Osteoblast (primary cell): ENCODE results near the gene DOC2A. TPM values are rescaled to one million over a fixed set of nuclear protein-coding genes. Genes with fewer than 3 reads are reported as not detected.

Experiments
- DNase-seq: peaks from one replicate; pipeline ENCODE4 v3.0.0; 2011; ENCODE audit warnings: low spot score, mixed read lengths; ENCODE audit not compliant: insufficient read length; ENCODE audit errors: missing footprints
- H2AFZ ChIP-seq: 2 replicates; pipeline ENCODE4 v1.6.0; 2011; ENCODE audit warnings: mild to moderate bottlenecking, low read length
- H3K27ac ChIP-seq: 2 replicates; pipeline ENCODE4 v1.5.1; 2011; ENCODE audit warnings: mild to moderate bottlenecking, low read depth, low read length, moderate library complexity
- H3K27me3 ChIP-seq: 2 replicates; pipeline ENCODE4 v1.6.0; 2012; ENCODE audit warnings: mild to moderate bottlenecking, control low read depth, inconsistent platforms, low read length, moderate library complexity; ENCODE audit not compliant: insufficient read depth
- H3K36me3 ChIP-seq: 2 replicates; pipeline ENCODE4 v1.5.1; 2011; ENCODE audit warnings: mild to moderate bottlenecking, low read length, control low read depth, moderate library complexity; ENCODE audit not compliant: insufficient read depth
- H3K4me1 ChIP-seq: 2 replicates; pipeline ENCODE4 v1.5.1; 2011; ENCODE audit warnings: mild to moderate bottlenecking, low read length, control low read depth, moderate library complexity; ENCODE audit not compliant: insufficient read depth
- H3K4me2 ChIP-seq: 2 replicates; pipeline ENCODE4 v1.6.0; 2011; ENCODE audit warnings: mild to moderate bottlenecking, low read length; ENCODE audit not compliant: insufficient read depth
- H3K4me3 ChIP-seq: fragments of 200-600 bp; sonication (generic); 3 replicates; pipeline ENCODE4 v1.5.1; 2012; ENCODE audit warnings: mild to moderate bottlenecking, low read length, inconsistent platforms; ENCODE audit not compliant: insufficient read depth
- H3K79me2 ChIP-seq: 2 replicates; pipeline ENCODE4 v1.6.0; 2012; ENCODE audit warnings: mild to moderate bottlenecking, low read length, control low read depth, inconsistent platforms; ENCODE audit not compliant: insufficient read depth
- H3K9me3 ChIP-seq: 2 replicates; pipeline ENCODE4 v1.5.1; 2011; ENCODE audit warnings: low read depth, low read length, control low read depth
- H4K20me1 ChIP-seq: 2 replicates; pipeline ENCODE4 v1.6.0; 2012; ENCODE audit warnings: mild to moderate bottlenecking, low read length, control low read depth; ENCODE audit not compliant: insufficient read depth
- CTCF ChIP-seq: IDR thresholded peaks from 2 replicates; pipeline ENCODE4 v1.5.1; 2011; ENCODE audit warnings: mild to moderate bottlenecking, low read depth, low read length, moderate library complexity; ENCODE audit errors: extremely low read depth
- total RNA-seq: library from RNA; depleted of rRNA; stranded (reverse); fragments of >200 nt; gene quantifications from 2 replicates; pipeline ENCODE4 v1.2.3, GENCODE V29; 2012

The DOC2A gene
- not detected in 2 replicates for total RNA-seq

DNA sequence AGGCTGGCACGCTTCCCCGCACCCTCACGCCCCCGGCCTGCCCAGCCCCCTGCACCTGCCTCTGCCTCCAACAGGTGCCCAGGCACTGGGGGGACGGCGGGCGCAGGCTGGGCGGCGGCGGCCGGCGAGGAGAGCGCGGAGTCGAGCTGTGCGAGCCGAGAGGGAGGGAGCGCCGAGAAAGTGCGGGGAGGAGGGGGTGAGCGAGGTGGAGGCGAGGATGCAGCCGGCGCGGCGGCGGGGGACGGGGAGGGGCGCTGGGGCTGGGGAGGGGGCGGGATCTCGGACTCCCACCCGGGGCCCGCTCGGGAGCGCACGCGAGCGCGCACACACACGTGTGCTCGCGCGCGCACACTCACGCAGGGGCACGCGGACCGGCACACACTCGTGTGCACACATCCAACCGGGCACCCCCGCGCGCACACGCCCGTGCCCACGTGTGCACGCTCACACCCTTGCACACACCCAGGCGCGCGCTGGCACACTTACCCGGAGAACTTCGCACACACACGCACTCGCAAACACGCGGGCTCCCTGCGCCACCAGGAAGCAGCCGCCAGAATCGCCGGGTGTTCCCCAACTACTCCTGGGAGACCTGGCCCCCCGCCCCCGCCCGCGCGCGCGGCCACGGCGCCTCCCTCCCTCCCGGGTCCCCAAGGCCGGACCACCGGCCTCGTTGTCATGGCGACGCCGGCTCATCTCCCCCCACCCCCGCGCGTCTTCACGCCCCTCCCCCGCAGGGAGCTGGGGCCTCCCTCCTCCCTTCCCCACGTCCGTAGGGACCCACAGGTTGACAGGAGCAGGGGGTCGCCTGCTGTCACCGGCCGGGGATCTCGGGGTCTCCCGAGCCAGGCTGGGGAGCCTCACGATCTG, at the start of gene DOC2A:
Gene DOC2A (minus strand): TSS at position 184 of the 870 bp plus-strand sequence. CDS start 805 bp downstream, outside the sequence.
- no peaks in the 10 kb centered on the region for H4K20me1 ChIP-seq
- H3K36me3 ChIP-seq = no peaks in the 10 kb centered on the region
- H3K79me2 ChIP-seq = no peaks in the 10 kb centered on the region
- H3K9me3 ChIP-seq = no peaks in the 10 kb centered on the region
- H3K4me2 ChIP-seq = peak within 1 kb of the TSS; percentile 48
- H3K4me3 ChIP-seq = peak within 1 kb of the TSS; percentile 25
- TF ChIP-seq CTCF = no peak
- peak; percentile 87 for DNase-seq
- H3K27ac ChIP-seq = no peak within 1 kb of the TSS
- peaks cover 30% of the 10 kb centered on the region for H3K27me3 ChIP-seq
- no peak within 1 kb of the TSS for H2AFZ ChIP-seq
- peaks cover 6% of the 10 kb centered on the region for H3K4me1 ChIP-seq

DNA sequence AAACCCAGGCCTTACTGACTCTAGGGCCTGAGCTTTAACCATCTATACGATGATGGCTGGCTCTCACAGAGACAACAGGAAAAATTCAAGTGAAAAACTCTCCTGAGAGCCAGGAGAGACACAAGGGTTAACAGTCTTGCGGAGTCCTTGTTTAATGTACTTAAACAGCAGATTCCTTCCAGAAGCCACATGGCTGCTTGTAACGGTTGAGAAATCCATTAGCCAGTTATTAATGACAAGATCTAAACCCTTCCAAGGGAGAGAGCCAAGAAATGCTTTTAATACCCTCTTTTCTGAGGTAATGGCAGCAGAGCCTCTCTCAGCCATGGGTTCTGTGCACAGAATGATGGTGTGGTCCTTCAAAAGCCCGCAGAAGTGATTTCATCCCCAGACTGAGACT, 49.5 kb upstream of the DOC2A start:
- H4K20me1 ChIP-seq = no peaks in the 10 kb centered on the region
- H3K27me3 ChIP-seq = no peaks in the 10 kb centered on the region
- DNase-seq = peak; percentile 45
- no peaks in the 10 kb centered on the region for H3K9me3 ChIP-seq
- no peak overlapping the region for H2AFZ ChIP-seq
- peaks cover 23% of the 10 kb centered on the region for H3K36me3 ChIP-seq
- H3K27ac ChIP-seq = no peak overlapping the region
- H3K4me1 ChIP-seq = peaks cover 18% of the 10 kb centered on the region
- TF ChIP-seq CTCF = no peak
- H3K79me2 ChIP-seq = peaks cover 5% of the 10 kb centered on the region
- H3K4me3 ChIP-seq = no peak overlapping the region
- H3K4me2 ChIP-seq = no peak overlapping the region

DNA sequence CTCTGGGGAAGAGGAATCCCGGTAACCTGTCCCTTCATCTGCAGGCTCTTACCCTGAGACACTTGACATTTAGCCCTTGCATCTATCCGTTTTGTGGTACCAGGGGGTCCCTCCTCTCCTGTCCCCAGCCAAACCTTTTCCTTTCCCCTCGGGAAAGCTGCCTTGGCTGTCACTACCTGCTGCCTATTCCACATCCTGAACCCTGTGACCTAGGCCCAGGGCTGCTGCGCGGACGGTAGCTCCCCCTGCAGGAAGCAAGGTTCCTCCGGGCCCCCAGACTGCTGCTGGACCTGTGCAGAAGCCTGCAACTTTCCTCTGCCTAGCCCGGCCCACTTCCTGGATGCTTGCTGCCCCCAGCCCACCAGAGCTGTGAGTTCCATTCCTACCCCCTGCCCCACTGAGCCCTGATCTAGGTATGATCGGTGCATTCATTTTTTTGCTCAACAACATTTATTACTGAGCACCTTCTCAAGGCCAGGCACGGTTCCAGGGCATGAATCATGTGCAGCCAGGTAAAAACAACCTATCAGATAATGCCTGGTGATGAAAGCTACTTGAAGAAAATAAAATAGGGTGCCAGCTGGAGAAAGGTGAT, 44.2 kb upstream of the DOC2A start:
- no peaks in the 10 kb centered on the region for H3K9me3 ChIP-seq

More for the DNA sequence above, 44.2 kb upstream of the DOC2A start:
- Histone ChIP-seq H2AFZ (no peak overlapping the region), H3K27ac (no peak overlapping the region), H3K4me3 (no peak overlapping the region), H4K20me1 (no peaks in the 10 kb centered on the region), H3K4me2 (no peak overlapping the region), H3K4me1 (peaks cover 23% of the 10 kb centered on the region), H3K79me2 (peaks cover 11% of the 10 kb centered on the region), H3K27me3 (no peaks in the 10 kb centered on the region), H3K36me3 (peaks cover 13% of the 10 kb centered on the region)
- peak; percentile 49 for TF ChIP-seq CTCF
- DNase-seq = peak; percentile 82
